Dermis blood vessel endothelial cell (primary cell): ENCODE data around the gene MYO5A. TPM values are rescaled to one million over a fixed set of nuclear protein-coding genes. Genes with fewer than 3 reads are reported as not detected.

Experiments
- DNase-seq: peaks from one replicate; pipeline ENCODE4 v3.0.0; 2010
- total RNA-seq: library from RNA; depleted of rRNA; stranded (reverse); fragments of >200 nt; gene quantifications from 2 replicates; pipeline ENCODE4 v1.2.3, GENCODE V29; 2014

MYO5A gene
- total RNA-seq, 1 donor from 2014 or later: 59.9 TPM

DNA sequence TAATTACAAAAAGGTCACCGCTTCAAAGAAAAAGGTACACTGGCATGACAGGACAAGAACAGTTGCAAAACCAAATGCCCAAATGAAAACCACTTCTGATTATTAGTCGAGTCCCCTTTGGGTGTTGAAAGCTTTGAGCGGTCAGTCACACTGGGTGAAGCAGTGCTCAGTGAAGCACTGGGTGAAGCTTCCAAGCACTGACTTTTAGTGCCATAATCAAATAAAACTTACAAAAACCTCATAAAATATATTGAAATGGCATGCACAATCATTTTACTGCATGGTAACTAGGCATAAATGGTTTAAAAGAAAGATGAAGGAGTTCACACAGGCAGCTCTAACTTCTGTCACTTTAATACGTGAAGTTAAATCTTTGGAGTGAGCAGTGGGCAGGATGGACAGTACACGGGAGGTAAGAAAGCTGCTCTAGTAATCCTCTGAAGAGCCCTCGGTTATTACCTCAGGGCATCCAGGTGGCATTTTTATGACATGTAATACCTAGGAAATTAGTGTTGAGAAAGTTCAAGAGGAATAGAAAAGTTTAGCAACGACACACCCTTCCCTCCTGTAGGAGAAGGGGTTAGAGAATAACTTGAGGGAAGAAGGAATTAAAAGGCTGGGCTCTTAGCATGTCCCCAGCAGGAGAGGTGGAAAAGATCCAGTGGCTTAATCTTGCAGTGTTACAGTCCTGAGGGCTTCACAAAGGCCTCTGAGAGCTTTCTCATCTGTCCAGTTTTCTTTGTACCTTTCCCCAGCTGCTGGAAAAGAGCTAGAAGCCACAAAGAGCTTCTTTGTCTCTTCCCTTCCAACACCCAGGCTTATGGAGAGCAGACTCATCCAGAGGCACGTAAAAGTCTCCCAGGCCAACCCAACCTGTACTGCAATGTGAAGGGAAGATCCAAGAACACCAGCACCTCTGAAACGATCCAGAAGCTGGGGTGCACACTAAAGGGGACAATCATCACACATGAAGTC, 168.2 kb downstream of the MYO5A start:
- DNase-seq: no peak

DNA sequence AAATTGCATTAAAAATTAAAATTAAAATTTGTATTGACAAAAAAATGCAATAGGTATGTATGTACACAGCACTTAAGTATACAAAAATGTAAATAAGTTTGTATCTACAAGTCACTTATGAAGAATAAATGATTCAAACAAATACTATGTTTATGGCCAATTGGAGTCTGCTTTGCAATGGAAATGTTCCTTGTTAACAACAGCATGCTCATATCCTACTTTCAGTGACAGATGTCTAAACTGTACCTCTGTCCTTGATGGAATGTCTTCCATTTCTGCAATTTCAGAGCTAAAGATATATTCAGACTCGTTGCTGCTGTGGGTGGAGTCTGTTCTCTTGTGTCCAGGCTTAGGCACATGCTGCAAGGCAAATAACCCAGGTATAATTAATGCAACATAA, 169.0 kb downstream of the MYO5A start:
- DNase-seq: no peak

DNA sequence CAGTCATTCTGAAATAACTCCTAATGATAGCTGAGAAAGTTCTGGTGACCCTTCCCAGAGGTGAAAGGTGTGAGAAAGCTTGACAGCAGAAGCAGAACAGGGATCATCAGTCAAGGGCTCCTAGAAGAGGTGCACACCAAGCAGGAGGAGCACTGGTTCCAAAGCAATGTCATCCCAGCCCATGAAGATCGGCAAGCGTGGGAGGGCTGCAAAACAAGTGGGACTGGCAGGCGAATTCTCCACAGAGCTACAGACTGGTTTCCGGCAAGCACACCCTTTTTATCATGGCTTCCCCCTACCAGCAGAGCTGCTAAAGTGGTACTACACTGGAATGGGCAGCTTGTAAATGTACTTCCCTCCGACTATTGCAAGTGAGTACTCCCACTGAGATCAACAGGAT, 170.7 kb downstream of the MYO5A start:
- no peak for DNase-seq

DNA sequence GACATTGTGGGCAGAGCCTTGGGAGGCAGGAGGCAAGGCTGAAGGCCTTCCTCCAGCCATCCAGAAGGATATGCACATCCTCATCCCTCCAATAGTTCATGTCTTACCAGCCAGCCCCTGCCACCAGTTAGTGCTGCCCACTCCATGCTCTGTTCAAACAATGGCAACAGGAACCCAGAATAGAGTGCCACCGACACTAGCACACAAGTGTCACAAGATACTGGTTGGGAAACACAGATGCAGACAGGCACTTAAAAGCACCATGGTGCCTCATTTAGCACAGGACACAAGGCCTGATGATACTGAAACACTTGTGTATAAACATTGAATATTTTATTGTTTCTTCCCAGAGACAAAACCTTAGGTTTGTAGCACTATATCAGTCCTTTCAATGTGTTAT, 176.6 kb downstream of the MYO5A start:
- DNase-seq: no peak

DNA sequence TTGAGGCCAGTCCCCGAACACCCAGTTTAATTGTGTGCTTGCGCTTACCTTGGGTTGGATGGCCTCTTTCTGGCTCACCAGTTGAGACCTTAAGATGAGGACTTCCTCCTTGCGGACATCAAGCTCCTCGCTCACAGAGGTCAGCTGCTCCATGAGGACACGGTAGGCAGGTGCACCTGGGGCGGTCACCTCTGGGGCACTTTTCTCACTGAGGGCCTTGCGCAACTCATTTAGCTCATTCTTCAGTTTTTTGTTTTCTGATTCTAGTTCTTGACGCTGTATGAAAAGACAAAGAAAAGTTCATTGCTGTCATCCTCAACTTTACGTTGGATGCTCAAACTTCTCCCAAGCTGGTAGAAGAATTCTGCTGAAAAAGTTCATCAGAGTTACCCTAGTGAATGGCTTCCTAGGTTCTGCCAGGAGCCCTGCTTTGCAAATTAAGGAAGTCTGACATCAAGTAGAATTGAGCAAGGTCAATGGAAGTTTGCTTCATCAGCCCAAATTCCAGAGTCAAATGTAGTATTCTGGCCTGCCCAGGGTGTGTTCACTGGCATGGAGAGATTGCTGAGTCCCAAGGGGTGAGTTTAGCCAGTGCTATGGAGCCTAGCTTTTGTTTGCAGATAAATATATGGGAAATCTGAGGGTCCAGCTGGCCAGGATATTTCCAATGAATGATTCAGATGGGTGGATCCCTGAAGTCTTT, 177.3 kb downstream of the MYO5A start:
- DNase-seq: no peak

DNA sequence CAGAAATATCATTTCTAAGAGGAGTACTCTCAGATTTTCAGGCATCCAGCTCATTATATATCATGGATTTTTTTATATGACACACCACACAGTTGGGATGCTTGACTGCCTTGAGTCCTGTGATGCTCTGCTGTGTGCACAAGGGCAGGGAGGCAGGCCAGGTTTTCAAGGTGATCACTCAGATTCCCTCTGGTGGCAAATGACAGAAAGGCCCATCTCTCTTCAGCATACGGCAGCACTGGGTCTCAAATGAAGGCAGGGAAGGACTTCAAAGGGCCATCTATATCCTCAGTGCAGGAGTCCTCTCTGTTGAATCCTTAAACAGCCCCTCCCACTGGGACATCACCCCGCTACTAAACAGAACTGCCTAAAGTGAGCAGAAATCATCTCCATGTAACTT, 178.3 kb downstream of the MYO5A start:
- DNase-seq: no peak

DNA sequence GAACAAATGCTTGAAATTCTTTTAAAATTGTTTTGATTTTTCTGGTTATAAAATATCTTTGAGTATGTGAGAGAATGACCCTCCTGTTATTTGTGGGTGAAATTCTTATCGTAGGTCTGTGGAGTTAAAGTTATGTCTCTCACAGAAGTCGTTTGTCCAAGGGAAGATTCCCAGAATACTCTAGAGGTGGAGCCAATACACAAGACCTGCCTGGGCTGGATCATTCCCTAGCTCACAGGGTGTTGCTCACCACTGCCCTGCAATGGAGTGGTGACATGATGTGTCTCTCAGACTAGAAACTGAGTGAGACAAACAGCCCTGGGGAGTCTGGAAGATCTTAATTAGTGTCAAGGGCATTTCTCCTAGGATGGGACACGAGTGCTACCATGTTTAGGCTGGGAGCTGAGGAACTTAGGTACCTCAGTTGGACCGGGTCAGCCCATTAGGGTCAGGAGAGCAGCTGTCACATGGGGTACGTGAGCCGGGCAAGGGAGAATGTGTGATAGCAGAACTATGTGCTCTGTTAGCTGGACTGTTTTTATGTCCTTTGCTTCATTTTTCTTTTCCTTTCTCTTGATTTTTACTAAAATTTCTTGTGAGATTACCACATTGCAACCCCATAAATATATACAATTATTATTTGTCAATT, 179.5 kb downstream of the MYO5A start:
- DNase-seq: no peak

DNA sequence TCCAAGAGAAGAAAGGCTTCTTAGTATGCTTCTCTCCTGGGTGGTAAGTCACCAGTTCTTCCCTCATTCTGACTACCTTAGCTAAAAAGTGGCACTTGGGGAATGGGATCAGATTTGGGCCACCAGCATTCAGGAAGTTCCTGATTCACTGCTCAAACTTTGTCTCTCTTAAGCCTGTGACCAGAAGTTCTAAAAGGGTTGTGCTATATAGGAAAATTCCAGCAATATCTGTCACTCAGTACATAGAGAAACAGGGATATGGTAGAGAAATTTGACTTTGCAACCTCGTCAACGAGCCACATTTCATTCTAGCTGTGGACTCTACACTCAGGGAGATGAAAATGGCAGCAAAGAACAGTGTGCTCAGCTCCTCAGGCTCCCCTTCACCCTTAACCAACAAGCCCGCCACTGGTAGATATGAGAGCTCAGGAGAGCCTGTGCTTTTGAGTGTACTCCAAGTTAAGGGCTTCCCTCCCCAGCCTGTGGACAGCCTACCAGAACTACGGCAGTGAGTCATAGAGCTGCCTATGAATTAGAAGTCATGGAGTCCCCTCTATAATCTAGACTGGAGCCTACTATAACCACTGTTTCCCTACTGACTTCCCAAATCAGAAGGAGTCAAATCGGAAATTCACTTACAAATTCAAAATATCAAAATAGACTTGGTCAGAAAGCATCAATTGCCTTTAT, 180.5 kb downstream of the MYO5A start:
- no peak for DNase-seq

DNA sequence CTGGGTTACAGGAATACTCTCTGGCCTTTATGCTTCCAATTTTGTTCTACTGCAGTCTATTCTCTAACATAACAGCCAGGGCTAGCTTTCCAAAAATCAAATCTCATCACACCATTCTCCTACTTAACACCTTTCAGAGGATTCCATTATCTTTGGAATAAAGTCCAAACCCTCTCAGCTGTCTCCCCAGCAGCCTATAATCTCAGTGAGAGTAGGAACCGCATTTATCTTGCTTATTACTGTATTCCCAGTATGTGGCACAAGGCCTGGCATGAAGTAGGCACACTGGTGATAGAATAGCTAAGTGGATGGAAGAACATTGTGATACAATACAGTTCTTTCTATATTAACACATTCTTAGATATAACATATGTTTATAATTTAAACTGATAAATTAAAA, 184.1 kb downstream of the MYO5A start:
- no peak for DNase-seq

DNA sequence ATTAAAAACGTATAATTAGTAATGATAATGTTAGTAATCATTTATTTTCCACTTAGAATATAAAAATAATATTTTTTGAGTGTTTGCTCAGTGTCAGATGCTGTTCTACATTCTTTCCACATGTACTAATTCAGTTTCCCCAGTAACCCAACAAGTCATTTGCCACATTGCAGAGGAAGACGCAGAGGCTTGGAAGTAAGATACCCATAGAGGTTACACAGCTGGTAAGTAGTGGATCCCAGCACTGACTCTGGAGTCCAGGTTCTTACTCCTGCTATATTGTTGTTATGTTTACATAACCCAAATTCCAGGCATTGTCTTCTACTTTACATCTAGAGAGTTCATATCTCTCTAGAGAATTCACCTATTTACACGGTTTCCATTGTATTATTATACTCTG, 184.8 kb downstream of the MYO5A start:
- DNase-seq: peak; percentile 54

DNA sequence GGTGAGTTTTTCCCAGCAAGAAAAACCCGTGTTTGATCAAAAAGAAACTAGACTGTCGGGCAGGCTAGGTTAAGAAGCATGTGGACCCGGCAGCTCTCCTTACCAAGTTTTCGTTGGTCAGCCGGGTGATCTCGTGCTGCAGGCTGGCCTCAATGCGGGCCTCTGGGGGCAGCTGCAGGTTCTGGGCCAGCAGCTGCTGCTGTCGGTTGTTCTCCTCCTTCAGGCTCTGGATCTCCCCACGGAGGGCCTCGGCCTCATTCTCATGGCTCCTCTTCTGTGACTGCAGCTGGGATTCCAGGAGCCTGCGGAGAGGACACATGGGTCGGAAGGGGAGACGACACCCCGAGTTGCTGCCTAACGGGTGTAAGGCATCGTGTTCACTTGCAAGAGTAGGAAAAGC, 188.6 kb downstream of the MYO5A start:
- no peak for DNase-seq

DNA sequence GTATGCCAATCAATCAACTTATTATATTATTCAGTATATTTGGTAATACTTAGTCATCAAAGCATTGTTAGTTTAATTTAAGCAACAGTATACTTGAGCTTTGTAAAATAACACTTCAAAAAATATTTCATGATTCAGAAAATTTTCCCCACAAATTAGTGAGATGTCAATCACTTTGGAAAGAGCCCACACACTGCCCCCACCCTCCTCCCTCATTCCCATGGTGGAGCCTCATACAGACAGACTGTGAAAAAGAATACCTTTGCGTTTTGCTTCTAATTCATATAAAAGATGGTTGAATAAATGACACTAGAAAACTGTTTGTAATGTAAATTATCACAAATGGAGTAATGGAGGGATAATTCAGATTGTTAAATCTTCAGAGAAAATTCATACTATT, 189.8 kb downstream of the MYO5A start:
- no peak for DNase-seq

DNA sequence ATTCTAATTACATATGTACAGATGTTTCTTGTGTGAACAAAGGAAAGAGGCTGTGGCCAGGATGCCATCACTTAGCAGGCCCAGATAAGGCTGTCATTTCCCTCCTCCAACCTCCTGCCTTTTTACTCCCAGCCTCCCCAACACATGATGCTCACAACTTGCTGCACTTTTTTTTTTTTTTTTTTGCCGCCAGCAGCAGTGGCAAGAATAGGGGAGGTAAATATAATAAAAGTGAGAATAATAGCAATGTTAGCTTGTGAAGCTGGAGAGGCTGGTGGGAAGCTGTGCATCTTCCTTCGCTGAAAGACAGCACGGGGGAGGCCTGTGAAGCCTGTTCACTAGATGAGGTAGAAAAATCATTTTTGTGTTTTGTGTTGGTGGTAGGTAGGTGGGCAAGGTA, 190.6 kb downstream of the MYO5A start:
- DNase-seq: peak; percentile 33

DNA sequence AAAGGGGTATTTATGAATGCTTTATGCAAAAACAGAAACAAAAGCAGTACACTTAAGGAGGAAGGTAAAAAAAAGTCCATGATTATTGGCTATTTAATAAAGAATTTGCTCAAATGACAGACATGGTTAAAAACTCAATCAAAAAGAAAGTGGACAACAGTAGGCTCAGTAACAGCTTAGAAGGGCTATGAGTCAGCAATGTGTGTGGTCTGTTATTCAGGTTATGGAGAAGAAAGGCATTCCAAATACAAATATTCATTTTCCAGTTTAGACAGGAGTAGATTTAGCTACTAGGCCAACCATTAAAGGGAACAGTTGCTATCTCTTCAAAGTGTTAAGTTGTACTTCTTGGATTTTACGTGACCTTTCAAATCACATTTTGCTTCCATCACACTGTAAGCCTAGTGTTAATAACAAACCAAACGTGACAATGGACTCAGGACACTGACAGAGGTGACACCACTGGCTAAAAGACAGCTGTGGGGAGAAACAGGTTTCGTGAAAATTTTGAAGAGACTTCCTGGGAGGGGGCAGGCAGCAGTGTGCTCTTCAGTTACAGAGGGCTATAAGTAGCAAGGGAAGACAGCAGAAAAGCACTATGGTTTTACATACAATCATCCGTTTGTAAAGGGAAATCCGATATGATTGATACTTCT, 191.4 kb downstream of the MYO5A start:
- peak; percentile 51 for DNase-seq

DNA sequence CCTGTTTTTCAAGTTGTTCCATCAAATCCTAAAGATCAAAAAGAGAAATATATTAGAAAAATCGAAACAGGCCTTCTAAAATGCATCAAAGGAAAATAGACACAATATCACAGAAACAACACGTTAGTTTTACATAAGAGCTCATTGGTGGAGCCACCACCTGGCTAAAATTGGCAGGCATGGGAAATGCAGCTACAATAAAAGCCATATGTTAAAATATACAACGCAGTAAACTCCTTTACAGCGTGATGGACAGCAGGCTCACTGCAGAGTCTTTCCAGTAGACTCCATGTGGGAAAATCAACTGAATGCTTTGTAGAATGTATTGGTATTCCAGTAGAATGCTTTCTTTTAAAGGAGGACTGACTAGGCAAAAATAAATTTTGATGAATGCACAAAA, 192.2 kb downstream of the MYO5A start:
- DNase-seq: peak; percentile 15

DNA sequence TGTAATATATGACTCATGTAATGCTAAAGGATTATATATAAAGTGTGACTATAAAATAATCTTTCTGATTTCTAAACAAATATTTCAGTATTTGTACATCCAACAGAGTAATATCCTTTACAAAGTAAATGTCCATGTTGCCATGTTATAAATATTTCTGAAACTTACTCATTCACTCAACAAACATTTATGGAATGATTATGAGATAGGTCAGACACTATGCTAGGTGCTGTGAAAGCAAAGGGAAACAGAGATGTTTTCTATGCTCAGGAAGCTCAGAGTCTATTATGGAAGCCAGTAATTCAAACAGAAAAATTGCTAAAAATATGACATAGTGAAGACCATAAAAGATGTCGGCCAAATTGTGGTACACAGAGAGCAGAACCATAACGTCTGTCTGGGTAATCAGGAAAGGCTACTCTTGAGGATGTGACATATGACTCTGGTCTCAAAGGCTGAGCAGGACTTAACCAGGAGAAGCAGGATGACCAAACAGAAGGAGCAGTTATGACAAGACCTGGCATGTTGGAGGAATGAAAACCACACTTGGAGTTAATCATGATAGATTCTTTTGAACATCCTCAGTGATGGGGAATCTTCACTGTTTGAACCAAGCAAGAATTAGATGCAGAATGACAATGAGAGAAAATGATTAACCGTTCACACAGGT, 194.1 kb downstream of the MYO5A start:
- no peak for DNase-seq

DNA sequence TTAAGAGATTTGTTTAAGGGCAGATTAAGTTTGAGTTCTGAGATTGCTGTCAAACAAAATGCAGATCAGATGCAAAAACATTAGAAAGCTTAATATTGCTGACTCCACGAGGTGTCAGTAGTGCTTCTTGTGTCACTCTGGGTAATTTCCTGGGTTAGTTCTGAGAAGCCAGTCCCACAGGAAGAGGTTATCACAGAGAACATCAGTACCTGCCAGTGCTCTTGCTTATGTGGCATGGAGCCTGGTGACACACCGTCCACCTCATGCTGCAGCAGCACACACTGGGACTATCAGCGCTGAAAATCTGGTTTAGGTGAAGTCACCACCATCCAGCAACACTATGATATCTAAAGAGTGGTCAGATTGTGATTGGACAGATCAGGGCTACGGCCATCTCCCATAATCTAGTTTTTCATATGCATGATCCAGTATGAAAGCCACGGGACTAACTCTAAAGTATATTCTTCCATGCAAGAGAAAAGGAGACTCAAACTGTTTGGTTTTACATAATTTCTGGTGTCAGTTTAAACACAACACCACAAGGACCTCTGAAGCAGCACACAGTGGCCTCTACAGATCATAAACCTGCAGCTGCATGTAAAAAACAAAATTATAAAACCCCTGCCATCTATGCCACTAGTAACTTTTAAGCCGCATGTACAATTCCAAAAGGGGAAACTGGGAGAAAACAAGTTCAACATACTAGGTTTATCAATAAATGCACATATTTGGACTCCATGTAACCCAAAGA, 197.0 kb downstream of the MYO5A start:
- peak; percentile 78 for DNase-seq

DNA sequence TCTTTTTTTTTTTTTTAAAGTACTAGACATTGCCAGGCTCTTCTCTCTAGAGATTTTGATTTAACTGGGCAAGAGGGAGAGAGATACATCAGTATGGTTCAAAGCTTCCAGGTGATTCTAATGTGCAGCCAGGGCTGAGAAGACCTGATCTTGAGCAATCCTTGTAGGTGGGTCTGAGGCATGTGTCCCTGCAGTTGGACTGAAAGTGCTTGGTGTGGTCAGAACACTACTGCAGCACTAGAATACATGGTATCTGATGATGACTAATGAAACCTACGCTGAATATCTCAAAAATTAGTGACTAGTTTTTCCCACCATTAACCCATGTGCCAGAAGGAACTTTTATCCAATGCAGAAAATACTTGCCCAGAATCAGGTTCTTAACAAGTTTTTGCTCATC, 198.7 kb downstream of the MYO5A start:
- no peak for DNase-seq

DNA sequence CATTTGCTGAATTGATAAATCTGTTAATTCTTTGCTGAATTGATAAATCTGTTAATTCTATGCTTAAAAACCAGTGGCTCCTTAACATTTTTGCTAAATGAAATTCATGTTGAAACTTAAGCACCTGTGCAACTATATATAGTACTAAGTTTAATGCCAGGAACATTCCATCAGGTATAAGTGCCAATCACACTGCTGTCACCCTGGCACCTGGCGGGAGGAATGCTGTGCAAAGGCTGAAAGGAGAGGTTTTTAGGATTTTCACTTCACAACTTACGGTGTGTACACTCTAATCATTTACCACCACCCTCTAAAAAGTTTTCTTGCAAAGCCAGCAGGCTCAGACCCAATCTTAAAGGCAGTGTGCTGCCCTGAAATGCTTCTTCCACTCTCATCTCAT, 199.5 kb downstream of the MYO5A start:
- DNase-seq: no peak

DNA sequence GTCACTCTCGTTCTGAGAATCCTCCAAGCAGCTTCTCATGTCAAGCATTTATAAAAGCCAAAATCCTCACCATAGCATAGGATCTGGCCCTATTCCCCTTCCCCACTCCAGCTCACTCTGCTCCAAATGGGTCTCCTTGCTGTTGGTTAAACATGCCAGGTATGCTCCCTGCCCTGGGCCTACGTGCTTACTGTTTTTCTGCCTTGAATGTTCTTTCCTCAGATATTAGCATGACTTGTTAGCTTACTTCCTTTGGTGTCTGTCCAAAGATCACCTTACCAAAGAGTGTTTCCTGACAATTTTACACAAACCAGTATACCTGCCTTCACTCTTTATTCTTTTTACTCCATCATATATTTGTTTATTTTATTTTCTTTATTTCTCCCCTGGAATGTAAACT, 200.0 kb downstream of the MYO5A start:
- DNase-seq: no peak

DNA sequence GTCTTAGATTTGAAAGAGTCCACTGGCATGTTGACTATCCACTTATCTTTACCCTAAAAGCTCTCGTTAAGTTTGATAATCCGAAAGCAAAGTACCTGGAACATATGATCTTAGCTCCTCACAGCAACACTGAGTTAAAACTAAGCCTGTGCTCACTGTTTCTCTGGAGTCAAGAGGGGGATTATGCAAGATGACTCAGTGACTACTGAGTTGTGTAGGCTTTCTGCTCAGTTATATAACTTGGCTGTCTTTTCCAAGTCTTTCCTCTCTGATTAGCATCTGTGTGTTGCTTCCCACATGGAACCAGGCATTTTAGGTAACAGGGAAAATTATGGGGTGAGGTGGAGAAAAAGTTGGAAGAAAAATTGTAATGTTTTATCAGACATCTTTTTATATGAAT, 201.9 kb downstream of the MYO5A start:
- no peak for DNase-seq
